Thymus (tissue), 11 donors: ENCODE data around the gene MAEA. TPM values are rescaled to one million over a fixed set of nuclear protein-coding genes. Genes with fewer than 3 reads are reported as not detected.

Experiments
- DNase-seq, 9 donors: peaks; one replicate each; pipeline ENCODE4 v3.0.0-alpha.2; 2013; ENCODE audit warnings: low spot score in 9 of 9, low read depth in 6 of 9, missing footprints in 1 of 9
- H3K27ac ChIP-seq, 2 donors: one replicate each; pipeline ENCODE4 v1.5.1; 2013; ENCODE audit warnings: control low read depth in 1 of 2, low read depth in 1 of 2, low read length in 1 of 2, mild to moderate bottlenecking in 1 of 2, moderate library complexity in 1 of 2
- H3K27me3 ChIP-seq, 2 donors: one replicate each; pipeline ENCODE4 v1.5.1; 2013; ENCODE audit warnings: low read length in 1 of 2; ENCODE audit not compliant: control insufficient read depth in 2 of 2, insufficient read depth in 1 of 2
- H3K36me3 ChIP-seq, 2 donors: one replicate each; pipeline ENCODE4 v1.5.1; 2013; ENCODE audit warnings: low read length in 1 of 2, mild to moderate bottlenecking in 1 of 2, moderate library complexity in 1 of 2; ENCODE audit not compliant: control insufficient read depth in 2 of 2, insufficient read depth in 2 of 2
- H3K4me1 ChIP-seq, 2 donors: one replicate each; pipeline ENCODE4 v1.5.1; 2013; ENCODE audit warnings: low read length in 2 of 2; ENCODE audit not compliant: control insufficient read depth in 2 of 2, insufficient read depth in 2 of 2
- H3K4me3 ChIP-seq, 2 donors: one replicate each; pipeline ENCODE4 v1.5.1; 2013; ENCODE audit warnings: low read length in 2 of 2, control low read depth in 1 of 2, mild to moderate bottlenecking in 1 of 2
- H3K9me3 ChIP-seq, 2 donors: one replicate each; pipeline ENCODE4 v1.5.1; 2013; ENCODE audit warnings: low read length in 1 of 2, mild to moderate bottlenecking in 1 of 2; ENCODE audit not compliant: control insufficient read depth in 2 of 2, insufficient read depth in 1 of 2
- WGBS: extraction: QIAGEN DNeasy Blood & Tissue Kit; methylation state at CpG from one replicate; pipeline ENCODE4 v1.1.7; 2013; 5-methylcytosine and 5-hydroxymethylcytosine counted together
- polyA plus RNA-seq: library from polyadenylated mRNA; stranded (reverse); fragments of 200-250 nt; gene quantifications from one replicate; pipeline ENCODE4 v1.2.3, GENCODE V29; 2013
- total RNA-seq: library from RNA; stranded (reverse); fragments of 120-200 nt; gene quantifications from one replicate; pipeline ENCODE4 v1.2.4, GENCODE V29; 2013
- donor health status: healthy.

MAEA gene
- total and polyA plus RNA-seq, 2 donors: 45.4 to 113 TPM

DNA sequence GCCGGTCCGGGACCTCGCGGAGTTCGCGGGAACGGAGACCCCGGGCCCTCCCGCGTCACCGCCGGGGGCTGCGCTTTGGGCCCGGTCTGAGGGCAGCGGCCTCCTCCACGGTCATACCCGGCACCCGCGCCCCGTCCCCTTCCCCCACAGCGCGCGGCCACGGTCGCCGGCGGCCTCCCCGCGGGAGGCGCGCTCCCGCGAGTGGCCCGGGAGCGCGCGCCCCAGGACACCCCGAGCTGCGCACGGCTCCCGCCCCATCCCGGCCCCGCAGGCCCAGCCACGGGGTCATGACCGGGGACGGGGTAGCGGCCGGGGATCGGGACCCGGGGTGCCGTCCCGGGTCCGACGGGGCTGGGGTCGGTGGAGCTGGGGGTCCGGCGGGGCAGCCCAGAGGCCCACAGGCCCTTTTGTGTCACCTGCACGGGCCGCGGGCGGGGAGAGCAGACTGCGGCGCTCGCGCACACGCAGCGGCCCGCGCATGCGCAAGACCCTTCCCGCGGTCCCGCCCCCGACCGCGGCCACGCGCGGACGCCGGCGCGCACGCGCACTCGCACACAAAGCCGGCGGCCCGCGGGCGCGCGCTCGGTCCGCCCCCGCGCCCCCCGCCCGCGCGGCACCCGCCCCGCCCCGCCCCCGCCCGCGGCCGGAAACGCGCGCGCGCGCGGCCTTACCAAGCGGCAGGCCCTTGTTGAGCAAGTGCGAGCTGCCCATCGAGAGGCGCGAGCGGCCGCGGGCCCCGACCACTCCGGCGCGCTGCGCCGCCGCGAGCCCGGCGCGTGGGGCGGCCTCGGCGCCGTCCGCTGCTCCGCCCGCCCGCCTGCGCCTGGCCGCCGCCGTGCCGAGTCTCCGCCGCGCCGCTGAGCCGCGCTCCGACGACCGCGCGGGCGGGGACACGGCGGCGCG lies 41.2 kb upstream of the MAEA start, which contains the start of gene CTBP1:
Gene CTBP1 (minus strand): TSS at position 886 of the 903 bp plus-strand sequence. CDS start 7,799 bp downstream, outside the sequence.
- peak within 1 kb of the TSS; percentile 83 to 94 for H3K4me3 ChIP-seq
- peaks cover 5 to 6% of the 10 kb centered on the region in 2 donors for H3K36me3 ChIP-seq
- H3K27ac ChIP-seq: peak within 1 kb of the TSS; percentile 87 to 98
- WGBS: under 1% methylated on average over 163 of the region's 163 CpGs
- peaks cover 1 to 29% of the 10 kb centered on the region in 2 donors for H3K9me3 ChIP-seq
- H3K4me1 ChIP-seq: peaks cover 28 to 29% of the 10 kb centered on the region in 2 donors
- peak; percentile 71 to 94 (median 87) for DNase-seq
- H3K27me3 ChIP-seq: no peaks in the 10 kb centered on the region

DNA sequence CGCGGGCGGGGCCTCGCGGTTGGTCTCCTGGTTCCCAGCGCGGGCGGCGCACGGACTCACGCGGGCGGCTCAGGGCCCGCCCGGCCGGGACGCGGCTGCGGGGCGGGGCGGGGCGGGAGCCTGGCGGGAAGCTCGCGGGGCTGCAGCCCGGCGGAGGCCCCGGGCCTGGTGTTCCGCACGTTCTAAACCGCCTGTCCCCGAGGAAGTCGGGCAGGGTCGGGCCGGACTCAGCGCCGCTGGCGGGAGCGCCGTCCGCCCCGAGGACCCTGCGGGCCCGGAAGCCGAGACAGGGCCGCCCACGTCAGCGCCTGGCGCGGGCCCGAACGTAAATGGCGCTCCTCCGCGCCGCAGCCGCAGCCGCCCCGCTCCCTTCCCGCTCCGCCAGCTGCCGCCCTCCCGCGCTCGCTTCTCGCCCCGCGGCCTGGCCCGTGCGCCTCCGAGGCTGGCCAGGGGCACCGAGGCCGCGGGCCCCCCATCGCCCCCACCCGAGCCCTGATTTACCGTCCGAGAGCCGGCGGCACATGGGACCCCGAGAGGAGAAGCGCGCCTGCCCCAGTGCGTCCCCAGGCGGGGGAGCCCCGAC lies 40.5 kb upstream of the MAEA start:
- no peaks in the 10 kb centered on the region for H3K27me3 ChIP-seq
- under 1% methylated on average over 86 of the region's 86 CpGs for WGBS
- H3K36me3 ChIP-seq: peaks cover 5 to 6% of the 10 kb centered on the region in 2 donors
- peak overlapping the region; percentile 87 to 98 for H3K27ac ChIP-seq
- peak overlapping the region; percentile 64 to 94 for H3K4me3 ChIP-seq
- peaks cover 1 to 37% of the 10 kb centered on the region in 2 donors for H3K9me3 ChIP-seq
- peaks cover 28 to 29% of the 10 kb centered on the region in 2 donors for H3K4me1 ChIP-seq
- peak; percentile 60 to 94 (median 85) for DNase-seq

DNA sequence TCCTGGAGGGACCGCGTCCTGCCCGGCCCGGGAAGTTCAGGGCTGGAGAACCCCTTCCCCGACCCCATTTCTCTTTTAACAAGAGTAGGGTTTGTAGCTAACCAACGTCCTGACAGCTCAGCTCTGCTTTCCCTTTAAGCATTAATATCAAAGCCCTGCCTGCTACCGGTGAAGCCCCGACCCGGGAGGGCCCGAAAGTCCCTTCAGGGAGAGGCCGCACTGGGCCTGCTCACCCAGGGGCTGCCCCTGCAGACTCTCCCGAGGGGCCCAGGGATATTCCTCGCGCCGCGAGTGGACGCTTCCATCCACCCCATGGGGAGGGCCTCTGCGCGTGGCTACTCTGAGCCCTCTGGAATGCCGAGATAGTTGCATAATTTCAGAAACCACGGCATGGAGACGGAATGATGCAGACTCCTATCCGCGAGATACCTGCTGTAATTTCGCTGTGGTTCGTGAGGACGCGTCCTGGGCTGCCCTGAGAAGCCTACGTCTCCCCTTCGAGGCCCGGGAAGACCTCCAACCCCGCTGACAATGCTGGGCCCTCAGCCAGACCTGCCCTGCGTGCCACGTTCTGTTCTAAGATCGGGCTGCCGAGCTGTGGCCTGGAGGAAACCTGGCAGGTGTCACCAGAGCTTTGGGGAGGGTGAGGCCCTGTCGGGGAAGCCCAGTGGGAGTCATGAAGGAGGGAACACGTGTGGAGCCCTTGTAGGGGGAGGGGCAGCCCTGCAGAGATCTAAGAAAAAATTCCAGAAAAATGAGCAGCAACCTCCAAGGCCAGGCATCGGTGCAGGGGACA lies 39.8 kb upstream of the MAEA start:
- peaks cover 4 to 5% of the 10 kb centered on the region in 2 donors for H3K36me3 ChIP-seq
- no peaks in the 10 kb centered on the region for H3K27me3 ChIP-seq
- H3K4me3 ChIP-seq: peak overlapping the region; percentile 64 to 94
- DNase-seq: peak in 3 of 9 donors; percentile 15 to 30 (median 23)
- H3K27ac ChIP-seq: peak overlapping the region; percentile 87 to 98
- H3K4me1 ChIP-seq: peaks cover 28 to 29% of the 10 kb centered on the region in 2 donors
- 50% methylated on average over 39 of the region's 39 CpGs for WGBS
- H3K9me3 ChIP-seq: peaks cover 1 to 38% of the 10 kb centered on the region in 2 donors

DNA sequence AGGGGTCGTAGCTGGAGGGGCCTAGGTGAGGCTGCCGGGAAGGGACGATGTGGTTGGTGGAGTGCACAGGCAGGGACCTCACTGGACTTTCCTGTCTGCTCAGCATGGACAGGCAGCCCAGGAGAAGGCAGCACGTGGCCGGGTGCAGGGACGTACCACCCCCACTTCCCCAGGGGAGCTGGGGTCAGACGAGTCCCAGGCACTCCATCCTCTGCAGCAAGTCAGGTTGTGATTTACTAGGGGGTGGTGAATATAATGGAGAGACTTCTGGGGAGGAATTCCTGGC lies 39.2 kb upstream of the MAEA start:
- DNase-seq: no peak
- peak overlapping the region in 1 of 2 donors; percentile 98 for H3K27ac ChIP-seq
- 98% methylated on average over 7 of the region's 7 CpGs for WGBS
- H3K36me3 ChIP-seq: peaks cover 4 to 5% of the 10 kb centered on the region in 2 donors
- peaks cover 28 to 29% of the 10 kb centered on the region in 2 donors for H3K4me1 ChIP-seq
- no peaks in the 10 kb centered on the region for H3K27me3 ChIP-seq
- peaks cover 1 to 43% of the 10 kb centered on the region in 2 donors for H3K9me3 ChIP-seq
- no peak overlapping the region for H3K4me3 ChIP-seq

DNA sequence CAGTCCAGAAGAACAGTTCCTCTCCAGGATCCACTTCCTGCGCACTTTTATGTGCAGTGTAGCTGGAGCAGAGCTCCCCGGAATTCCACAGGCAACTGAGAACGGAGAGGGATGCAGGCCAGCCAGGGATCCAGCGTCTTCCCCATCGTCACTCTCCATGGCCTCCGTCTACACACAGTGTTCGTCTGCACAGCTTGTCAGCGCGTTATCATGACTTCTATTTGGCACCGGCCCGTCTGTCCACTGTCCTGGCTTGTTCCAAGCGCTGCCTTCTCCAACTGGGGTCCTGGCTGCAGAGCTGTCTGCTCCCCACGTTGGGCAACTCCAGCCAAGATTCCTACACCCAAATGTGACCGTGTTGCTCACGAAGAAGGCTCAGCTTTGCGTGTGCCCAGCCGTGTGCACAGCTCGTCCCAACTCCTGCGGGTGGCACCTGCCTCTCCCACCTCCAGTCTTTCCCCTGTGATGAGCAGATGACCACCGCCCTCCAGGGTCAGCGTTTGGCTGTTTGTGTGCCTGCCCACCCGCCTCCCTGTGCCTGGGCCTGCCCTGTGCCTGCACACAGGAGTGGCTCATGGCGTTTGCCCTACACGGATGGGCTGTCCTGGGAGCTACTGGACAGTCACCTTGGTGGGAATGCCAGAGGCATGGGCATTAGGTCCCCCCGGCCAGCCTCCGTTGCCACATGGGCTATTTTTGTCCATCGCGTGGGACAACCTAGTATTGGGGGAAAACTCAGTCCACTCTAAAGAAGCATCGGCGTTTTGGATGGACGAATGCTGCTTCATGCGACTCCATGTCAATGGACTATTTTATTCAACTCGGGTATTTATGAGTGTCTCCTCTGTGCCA lies 38.5 kb upstream of the MAEA start:
- H3K9me3 ChIP-seq: peaks cover 1 to 44% of the 10 kb centered on the region in 2 donors
- H3K4me1 ChIP-seq: peaks cover 23 to 24% of the 10 kb centered on the region in 2 donors
- H3K36me3 ChIP-seq: peaks cover 2 to 4% of the 10 kb centered on the region in 2 donors
- H3K27me3 ChIP-seq: no peaks in the 10 kb centered on the region
- H3K27ac ChIP-seq: no peak overlapping the region
- 98% methylated on average over 33 of the region's 33 CpGs for WGBS
- DNase-seq: no peak
- H3K4me3 ChIP-seq: no peak overlapping the region

DNA sequence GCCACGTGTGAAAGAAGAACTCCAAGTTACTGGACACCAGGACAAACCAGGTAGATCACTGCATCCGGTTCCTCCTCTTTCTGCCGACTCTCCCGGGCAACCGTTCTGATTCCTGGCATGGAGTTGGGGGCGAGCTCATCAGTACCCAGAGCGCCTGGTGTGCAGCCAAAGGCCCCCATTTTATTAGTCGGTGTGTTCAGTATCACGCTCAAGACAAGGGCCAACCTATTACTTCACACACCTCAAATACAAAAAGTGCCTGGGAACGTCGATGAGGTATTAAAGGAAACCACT lies 38.0 kb upstream of the MAEA start:
- peaks cover 1 to 44% of the 10 kb centered on the region in 2 donors for H3K9me3 ChIP-seq
- DNase-seq: no peak
- peaks cover 0 to 4% of the 10 kb centered on the region in 2 donors for H3K36me3 ChIP-seq
- H3K27me3 ChIP-seq: no peaks in the 10 kb centered on the region
- WGBS: 98% methylated on average over 11 of the region's 11 CpGs
- H3K4me3 ChIP-seq: no peak overlapping the region
- H3K4me1 ChIP-seq: peaks cover 17 to 18% of the 10 kb centered on the region in 2 donors
- H3K27ac ChIP-seq: no peak overlapping the region

DNA sequence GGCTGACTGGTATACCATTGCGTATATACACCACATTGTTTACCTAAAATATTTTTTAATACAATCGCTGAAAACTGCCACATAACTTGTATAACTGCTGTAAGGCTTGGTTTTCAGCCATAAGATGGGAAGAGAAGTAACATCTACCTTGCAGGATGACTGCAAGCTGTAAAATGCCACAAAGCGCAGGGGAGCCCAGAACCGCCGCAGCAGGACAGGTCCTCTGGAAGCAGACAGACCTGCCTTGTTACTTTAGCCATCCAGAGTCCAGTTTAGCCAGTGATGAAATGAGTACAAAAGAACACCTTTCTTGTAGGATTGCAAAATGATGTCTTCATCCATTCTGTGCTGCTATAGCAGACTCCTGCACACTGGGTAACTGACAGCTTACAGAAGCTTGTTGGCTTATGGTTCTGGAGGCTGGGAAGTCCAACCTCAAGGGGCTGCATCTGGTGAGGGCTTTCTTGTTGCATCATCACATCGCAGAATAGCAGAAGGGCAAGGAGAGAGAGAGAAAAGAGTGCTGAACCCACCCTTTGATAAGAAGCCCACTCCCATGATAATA lies 36.7 kb upstream of the MAEA start:
- H3K27ac ChIP-seq: no peak overlapping the region
- 99% methylated on average over 6 of the region's 6 CpGs for WGBS

DNA sequence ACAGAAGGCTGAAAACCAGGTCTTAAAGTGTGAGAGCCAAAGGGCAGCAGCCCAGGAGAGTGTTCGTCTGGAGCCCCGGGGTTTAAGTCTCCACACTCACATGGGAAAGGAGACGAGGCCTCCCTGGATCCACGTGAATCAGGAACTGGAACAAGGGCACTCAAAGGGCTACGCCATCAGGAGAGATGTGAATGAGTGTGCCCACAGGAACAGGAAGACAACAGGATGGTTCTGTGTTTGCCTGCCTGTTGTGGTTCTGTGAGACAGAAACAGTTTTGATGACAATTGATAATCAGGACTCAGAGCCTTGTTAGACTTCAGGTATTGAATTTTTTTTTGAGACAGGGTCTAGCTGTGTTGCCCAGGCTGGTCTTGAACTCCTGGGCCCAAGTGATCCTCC lies 35.9 kb upstream of the MAEA start:
- H3K27me3 ChIP-seq: no peaks in the 10 kb centered on the region
- H3K9me3 ChIP-seq: peaks cover 1 to 44% of the 10 kb centered on the region in 2 donors
- WGBS: 94% methylated on average over 5 of the region's 5 CpGs
- DNase-seq: no peak
- H3K4me3 ChIP-seq: no peak overlapping the region
- peaks cover 10 to 11% of the 10 kb centered on the region in 2 donors for H3K4me1 ChIP-seq
- H3K36me3 ChIP-seq: peaks cover 0 to 4% of the 10 kb centered on the region in 2 donors
- H3K27ac ChIP-seq: no peak overlapping the region

More for the DNA sequence above, 36.7 kb upstream of the MAEA start:
- no peak overlapping the region for H3K4me3 ChIP-seq
- peaks cover 10 to 11% of the 10 kb centered on the region in 2 donors for H3K4me1 ChIP-seq
- DNase-seq: no peak
- peaks cover 1 to 44% of the 10 kb centered on the region in 2 donors for H3K9me3 ChIP-seq
- no peaks in the 10 kb centered on the region for H3K27me3 ChIP-seq
- peaks cover 0 to 4% of the 10 kb centered on the region in 2 donors for H3K36me3 ChIP-seq
